ENCODE results near the gene UBE2E1. TPM values are rescaled to one million over a fixed set of nuclear protein-coding genes. Genes with fewer than 3 reads are reported as not detected.
"Not testable (repeated sequence)": the region's sequence is repeated elsewhere in the genome, so short reads cannot be mapped to it uniquely, and the experiment has no call there.

Gene UBE2E1
- polyA plus RNA-seq, 1 donor = 168 TPM

DNA sequence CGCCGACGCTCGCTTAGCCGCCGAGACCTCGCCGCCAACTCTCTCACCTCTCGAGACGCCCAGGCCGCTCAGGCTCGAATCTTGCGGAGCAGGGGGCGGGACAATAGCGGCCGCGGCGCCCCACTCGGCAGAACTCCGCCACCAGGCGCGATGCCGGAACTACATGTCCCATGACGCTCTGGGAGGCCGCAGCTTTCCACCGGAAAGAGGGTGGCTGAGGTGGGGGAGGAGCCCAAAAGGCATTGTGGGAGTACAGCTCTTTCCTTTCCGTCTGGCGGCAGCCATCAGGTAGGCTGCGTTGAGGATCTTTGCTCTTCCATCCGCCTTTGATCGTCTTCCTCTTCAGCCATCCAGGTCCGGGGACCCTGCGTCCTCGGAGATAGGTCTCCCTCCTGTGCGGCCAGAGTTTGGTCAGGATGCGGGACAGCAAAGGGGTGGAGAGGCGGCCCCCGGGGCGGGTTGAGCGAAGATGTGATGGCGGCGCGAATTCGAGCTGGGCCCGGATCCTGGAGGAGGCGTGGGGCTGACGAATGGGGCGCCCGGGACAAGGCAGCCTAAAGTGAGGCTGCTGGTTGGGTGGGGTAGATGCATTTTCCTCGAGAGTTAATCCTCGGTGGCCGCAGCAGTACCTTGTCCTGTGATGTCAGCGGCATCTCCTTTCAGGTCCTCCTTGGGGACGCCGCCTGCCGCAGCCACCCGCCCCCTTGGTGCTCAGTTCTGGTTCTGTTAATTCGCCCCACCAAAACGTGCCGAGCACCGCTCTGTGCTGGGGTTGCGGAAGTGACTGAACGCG, 111.3 kb downstream of the UBE2E1 start, which contains the start of the genes NKIRAS1 and RPL15:
Gene NKIRAS1, minus strand, starts transcription at position 105 of the 793 bp plus-strand sequence. CDS start 6,086 bp downstream, outside the sequence.
Gene RPL15, plus strand, starts transcription at position 247 of the 793 bp plus-strand sequence. CDS start 728 bp downstream, outside the sequence.
- peak; percentile 97 for DNase-seq

DNA sequence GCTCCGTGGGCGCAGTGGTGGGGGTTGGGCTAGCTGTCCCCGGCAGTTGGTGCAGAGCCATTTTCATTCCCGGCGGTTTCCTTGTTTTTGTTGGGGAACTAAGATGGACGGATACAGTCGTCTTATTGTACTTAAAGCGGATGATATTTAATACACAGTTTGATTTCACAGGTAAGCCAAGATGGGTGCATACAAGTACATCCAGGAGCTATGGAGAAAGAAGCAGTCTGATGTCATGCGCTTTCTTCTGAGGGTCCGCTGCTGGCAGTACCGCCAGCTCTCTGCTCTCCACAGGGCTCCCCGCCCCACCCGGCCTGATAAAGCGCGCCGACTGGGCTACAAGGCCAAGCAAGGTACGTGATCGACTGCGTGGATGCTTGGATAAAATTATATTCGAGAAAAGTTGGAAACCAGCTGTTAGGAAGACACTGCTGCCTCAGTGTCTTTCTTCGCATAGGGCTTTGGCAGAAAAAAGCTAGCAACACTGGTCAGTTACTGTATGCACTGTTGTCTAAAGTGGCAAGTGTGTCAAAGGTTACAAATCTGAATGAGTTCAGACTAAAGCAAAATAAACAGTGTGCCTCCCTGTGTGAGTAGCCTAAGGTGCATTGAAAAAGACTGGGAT, 112.0 kb downstream of the UBE2E1 start:
- peak; percentile 54 for DNase-seq

DNA sequence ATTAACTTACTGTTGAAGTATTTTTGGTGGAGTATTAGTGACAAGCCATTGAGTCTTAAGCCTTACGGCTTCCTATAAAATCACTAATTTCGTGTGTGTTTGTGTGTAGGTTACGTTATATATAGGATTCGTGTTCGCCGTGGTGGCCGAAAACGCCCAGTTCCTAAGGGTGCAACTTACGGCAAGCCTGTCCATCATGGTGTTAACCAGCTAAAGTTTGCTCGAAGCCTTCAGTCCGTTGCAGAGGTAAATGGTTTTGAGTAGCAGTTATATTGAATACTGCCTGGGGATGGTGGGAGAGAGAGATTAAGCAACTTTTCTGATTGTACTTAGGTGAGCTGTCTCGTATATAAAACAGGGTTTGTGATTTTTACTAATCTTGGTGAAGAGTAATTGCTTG, 112.6 kb downstream of the UBE2E1 start:
- DNase-seq = not testable (repeated sequence)

DNA sequence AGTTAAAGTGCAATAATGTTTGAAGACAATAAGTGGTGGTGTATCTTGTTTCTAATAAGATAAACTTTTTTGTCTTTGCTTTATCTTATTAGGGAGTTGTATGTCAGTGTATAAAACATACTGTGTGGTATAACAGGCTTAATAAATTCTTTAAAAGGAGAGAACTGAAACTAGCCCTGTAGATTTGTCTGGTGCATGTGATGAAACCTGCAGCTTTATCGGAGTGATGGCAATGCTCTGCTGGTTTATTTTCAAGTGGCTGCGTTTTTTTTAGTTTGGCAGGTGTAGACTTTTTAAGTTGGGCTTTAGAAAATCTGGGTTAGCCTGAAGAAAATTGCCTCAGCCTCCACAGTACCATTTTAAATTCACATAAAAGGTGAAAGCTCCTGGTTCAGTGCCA, 113.9 kb downstream of the UBE2E1 start:
- DNase-seq = no peak

DNA sequence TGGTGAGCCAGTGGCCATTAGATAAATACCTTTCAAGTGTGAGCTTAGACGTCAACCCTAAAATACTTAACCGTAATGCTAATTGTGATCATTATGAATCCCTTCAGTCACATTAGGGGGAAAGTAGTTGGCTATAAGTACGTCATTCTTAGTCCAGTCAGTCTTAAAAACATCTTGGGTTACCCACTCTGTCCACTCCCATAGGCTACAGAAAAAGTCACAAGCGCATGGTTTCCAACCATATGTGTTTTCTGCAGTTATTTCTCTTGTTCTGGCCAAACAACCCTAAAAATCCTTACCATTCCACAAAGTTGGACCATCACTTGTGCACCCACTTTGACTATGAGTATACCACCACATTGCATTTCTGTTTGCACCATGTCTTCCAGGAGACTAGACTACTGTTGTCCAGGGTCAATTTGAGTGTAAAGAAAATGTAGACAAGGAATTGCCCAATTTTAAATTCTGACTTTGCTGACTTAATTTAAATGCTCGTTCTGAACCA, 114.4 kb downstream of the UBE2E1 start:
- DNase-seq = no peak

DNA sequence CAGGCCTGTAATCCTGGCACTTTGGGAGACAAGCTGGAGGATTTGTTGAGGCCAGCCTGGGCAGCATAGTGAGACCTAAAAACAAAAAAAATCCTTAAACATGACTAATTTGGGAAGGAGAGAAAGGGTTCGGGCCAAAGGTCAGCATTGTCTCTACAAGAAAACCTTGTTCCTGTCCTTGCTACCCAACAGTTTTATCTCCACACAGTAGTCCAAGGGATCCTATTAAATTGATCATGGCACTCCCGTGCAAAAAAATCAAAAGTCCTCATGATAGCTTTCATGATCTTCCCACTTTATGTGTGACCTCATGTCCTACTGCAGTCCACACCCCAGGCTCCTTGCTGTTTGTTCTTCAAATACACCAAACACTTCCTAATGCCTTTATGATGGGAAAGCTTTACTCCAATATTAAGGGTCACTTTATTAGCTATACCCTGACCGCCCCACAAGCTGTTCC, 115.3 kb downstream of the UBE2E1 start:
- no peak for DNase-seq

DNA sequence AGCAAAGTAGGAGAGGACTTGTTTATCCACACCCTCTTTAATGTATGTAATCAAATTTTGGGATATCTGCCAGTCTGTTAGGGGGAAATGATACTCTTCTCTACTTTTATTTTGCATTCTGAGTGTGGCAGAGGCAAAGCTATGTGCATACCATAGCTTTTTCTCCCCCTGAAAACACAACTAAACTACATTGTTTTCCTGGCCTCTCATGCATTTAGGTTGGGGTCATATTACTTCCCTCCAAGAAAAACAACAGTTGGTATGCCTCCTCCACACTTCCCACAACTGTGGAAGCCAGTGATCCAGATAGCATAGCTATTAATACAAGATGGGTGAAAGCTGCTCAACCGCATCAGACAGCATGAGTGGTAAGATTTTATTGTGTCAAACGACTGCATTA, 118.0 kb downstream of the UBE2E1 start:
- DNase-seq = peak; percentile 68

DNA sequence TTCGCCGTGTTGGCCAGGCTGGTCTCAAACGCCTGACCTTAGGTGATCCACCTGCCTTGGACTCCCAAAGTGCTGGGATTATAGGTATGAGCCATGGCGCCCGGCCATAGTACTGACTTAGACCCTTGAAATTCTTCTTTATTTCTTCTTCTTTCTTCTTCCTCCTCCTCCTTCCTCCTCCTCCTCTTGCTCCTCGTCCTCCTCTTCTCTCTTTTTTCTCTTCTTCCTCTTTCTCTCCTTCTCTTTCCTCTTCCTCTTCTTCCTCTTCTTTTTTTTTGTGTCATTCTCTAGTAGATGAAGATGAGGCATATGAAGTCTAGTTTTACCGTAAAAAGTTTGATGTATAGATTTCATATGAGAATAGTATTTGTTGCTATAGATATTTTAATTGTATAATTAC, 120.5 kb downstream of the UBE2E1 start:
- no peak for DNase-seq

DNA sequence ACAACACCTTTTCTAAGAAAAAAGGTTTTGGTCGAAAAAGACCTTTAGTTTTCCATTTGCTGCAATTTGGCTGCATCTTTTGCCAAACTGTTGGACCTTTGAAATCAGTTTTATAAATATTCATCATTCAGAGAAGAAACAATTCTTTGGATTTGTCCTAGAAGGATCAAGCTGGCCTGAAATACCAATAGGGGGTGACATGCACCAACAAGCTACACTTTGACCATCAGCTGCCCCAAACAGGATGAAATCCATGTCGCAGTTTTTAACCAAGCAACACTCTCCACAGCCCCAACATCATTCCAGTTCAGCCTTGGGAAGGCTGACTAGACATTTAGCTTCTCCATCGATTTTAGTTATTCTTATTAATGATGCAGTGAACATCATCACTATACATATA, 121.0 kb downstream of the UBE2E1 start:
- no peak for DNase-seq

DNA sequence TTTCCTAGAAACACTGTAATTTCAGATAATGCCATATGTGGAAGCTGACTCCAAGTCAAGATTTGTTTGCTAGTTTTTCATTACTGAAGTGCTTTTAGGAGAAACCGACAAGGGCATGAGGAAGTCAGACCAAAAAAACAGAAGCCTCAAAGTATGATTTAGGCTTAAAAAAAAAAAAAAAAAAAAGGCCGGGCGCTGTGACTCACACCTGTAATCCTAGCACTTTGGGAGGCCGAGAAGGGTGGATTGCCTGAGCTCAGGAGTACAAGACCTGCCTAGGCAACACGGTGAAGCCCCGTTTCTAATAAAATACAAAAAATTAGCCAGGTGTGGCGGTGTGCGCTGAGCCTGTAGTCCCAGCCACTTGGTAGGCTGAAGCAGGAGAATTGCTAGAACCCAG, 122.8 kb downstream of the UBE2E1 start:
- DNase-seq = no peak

DNA sequence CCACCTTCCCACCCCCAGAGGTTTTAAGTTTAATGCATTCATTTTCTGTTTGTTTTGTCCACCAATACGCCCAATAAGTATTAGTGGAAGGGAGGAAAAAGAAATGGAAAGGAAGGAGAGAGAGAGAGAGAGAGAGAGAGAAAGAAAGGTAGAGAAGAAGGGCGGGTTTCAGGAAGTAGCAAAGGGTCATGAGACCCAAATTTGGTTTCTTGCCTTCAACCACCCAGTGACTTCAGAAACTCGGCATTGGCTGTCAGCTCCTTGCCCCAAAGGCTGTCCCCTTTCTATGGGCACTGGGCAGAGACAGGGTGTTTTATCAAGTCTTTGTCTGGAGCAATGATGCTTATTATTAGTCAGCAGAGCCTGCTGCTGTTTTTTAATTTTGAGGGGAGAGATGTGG, 125.8 kb downstream of the UBE2E1 start:
- no peak for DNase-seq

DNA sequence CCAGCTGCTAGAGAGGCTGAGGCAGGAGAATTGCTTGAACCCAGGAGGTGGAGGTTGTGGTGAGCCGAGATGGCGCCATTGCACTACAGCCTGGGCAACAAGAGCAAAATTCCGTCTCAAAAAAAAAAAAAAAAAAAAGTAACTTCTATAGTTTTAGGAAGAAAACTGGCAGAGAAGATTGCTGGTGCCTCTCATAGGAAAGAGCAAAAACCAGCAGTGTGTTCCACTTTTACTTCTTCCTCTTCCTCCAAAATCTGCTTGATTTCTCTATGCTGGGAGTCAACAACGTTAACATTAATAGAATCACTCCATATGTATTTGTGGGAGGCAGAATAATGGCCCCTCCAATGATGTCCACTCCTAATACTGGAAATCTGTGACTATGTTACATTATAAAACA, 126.8 kb downstream of the UBE2E1 start:
- no peak for DNase-seq

DNA sequence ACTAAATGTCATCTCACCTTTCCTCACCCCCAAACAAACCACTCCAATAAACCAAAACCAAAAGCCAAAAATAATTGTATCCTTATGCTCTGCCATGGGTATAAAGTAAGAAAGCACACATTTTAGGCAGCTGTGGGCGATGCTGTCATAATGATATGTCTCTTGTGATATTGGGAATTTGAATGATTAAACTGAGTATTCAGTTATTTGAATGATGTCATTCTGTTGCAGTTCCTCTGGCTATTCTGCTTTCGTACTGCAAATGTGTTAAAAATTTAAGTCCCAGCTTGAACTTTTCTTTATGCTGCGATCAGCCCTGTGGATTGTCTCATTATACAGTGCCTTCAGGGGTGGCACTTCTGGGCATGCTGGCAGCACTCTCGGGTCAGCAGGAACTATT, 128.5 kb downstream of the UBE2E1 start:
- DNase-seq = no peak

DNA sequence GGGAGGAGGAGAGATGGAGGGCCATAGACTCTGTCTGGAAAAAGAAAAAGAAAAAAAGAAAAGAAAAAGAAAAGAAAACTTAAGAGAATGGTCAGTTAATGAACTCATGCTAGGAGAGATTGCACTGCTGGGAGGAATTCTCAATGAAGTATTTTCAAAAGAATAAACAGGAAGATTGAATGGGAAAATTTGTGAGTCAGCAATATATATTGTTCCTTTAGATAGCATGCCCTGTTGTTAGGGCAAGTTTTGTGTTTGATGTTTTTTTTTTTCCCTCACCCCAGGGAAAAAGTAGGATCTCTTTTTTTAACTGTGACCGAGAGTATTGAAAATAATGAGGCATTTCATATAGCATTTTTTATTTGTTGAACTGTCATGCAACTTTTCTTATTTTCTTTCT, 131.5 kb downstream of the UBE2E1 start:
- DNase-seq = no peak

DNA sequence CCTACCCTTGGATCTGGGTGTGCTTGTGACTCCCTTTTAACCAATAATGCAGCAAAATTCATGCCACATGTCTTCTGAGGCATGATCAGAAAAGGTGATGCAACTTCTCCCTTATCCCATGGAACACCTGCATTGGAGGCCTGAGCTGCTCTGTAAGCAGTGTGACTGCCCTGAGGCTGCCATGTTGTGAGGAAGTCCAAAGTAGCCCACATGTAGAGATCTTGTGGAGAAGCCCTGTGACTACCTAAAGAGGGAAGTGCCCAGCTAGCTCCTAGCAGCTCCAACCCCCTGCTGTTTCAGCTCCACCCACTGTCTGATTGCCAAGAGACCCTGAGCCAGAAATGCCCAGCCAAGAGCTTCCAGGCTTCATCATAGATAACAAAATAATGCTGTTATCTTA, 132.9 kb downstream of the UBE2E1 start:
- DNase-seq = no peak

DNA sequence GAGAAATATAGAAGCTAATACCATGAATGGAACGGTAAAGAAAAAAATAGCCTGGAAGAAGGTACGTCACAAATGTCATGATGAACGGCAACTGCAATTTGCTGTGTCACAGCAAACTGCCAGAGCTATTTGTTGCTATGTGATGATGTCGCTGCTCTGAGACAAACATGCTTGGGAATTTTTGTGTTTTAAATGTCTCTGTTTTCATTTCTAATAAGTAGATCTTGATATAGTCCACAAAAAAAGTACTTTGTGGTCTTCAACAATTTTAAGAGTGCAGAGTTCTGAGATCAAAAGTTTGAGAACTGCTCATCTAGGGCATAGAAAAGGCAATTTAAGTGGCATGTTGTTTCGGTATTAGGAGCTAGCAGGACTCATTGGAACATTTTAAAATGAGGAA, 135.0 kb downstream of the UBE2E1 start:
- no peak for DNase-seq

Other genes starting within 250 kb of the UBE2E1 start
- gene NKIRAS1, start 111.0 kb downstream of the UBE2E1 start, polyA plus RNA-seq (ENCODE audit: insufficient read length) = 17.1 TPM
- 1,916 TPM for gene RPL15, start 111.2 kb downstream of the UBE2E1 start, polyA plus RNA-seq (ENCODE audit: insufficient read length)
- 50.2 TPM for gene NR1D2, start 139.3 kb downstream of the UBE2E1 start, polyA plus RNA-seq (ENCODE audit: insufficient read length)

All from left kidney (tissue), 2 donors.